NAMALWA (cell line): ENCODE measurements around the gene MYOM1.
"Not testable (repeated sequence)": the region's sequence is repeated elsewhere in the genome, so short reads cannot be mapped to it uniquely, and the experiment has no call there.

Experiments used
- DNase-seq: peaks from one replicate; pipeline ENCODE4 v3.0.0-alpha.2; 2015; ENCODE audit warnings: low spot score

Gene MYOM1

GRCh38 chr18:3027370-3027891 lies 192.3 kb downstream of the MYOM1 start:
- no peak for DNase-seq

GRCh38 chr18:3025544-3025943 lies 194.2 kb downstream of the MYOM1 start:
- DNase-seq, result no peak

GRCh38 chr18:3023603-3024002 lies 196.2 kb downstream of the MYOM1 start:
- not testable (repeated sequence) for DNase-seq
